GM10248 (cell line): Measurements from ENCODE around the gene KRTAP10-4.

Experiments used
- CTCF ChIA-PET: fragments of 300-600 bp; sonication (Branson Sonifier 250); formaldehyde crosslinking; extraction: SDS; loops from one replicate; lab custom pipeline; 2021; ENCODE audit warnings: antibody characterized with exemption; lab: Yijun Ruan, JAX
- POLR2A ChIA-PET: fragments of 350-650 bp; sonication (Branson Sonifier 250); formaldehyde crosslinking; extraction: SDS; loops from one replicate; lab custom pipeline; 2020; ENCODE audit warnings: antibody characterized with exemption; lab: Yijun Ruan, JAX
- DNase-seq: peaks from one replicate; pipeline ENCODE4 v3.0.0; 2012; ENCODE audit errors: extremely low spot score
- TF ChIP-seq, protein P1 (sequence below): IDR thresholded peaks from 2 replicates; pipeline ENCODE4 v1.5.1; 2012; ENCODE audit warnings: mild to moderate bottlenecking, low read depth; ENCODE audit errors: extremely low read depth, missing control alignments, control extremely low read depth

The KRTAP10-4 gene

DNA sequence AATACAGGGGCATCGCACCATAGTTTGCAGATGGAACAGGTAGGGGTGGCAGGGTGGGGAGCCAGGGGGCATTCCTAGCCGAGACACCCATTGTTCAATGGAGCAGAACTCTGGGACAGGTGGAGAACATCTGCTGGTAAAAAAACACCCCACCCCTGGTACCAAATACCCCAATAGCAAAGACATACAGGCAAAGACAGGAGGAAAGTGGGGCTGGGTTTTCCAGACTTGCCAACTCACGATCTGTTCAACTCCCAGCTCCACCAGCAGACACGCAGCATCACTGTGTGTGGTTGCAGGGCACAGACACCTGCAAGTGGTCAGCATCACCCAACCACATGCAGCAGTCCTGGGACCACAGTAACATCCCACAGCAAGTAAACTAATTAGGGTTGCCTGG lies 38.0 kb downstream of the KRTAP10-4 start:
- CTCF ChIA-PET: no interaction called here
- TF ChIP-seq, protein P1, sequence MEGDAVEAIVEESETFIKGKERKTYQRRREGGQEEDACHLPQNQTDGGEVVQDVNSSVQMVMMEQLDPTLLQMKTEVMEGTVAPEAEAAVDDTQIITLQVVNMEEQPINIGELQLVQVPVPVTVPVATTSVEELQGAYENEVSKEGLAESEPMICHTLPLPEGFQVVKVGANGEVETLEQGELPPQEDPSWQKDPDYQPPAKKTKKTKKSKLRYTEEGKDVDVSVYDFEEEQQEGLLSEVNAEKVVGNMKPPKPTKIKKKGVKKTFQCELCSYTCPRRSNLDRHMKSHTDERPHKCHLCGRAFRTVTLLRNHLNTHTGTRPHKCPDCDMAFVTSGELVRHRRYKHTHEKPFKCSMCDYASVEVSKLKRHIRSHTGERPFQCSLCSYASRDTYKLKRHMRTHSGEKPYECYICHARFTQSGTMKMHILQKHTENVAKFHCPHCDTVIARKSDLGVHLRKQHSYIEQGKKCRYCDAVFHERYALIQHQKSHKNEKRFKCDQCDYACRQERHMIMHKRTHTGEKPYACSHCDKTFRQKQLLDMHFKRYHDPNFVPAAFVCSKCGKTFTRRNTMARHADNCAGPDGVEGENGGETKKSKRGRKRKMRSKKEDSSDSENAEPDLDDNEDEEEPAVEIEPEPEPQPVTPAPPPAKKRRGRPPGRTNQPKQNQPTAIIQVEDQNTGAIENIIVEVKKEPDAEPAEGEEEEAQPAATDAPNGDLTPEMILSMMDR: no peak
- POLR2A ChIA-PET: no interaction called here
- DNase-seq: no peak

DNA sequence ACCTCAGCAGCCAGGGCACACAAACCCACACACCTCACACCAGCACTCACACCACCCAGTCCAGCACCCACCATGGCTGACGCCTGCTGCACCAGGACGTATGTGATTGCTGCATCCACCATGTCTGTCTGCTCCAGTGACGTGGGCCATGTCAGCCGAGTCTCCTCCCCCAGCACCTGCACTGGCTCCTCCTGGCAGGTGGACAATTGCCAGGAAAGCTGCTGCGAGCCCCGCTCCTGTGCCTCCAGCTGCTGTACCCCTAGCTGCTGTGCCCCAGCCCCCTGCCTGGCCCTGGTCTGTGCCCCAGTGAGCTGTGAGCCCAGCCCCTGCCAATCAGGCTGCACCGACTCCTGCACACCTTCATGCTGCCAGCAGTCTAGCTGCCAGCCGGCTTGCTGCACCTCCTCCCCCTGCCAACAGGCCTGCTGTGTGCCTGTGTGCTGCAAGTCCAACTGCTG lies 38.5 kb downstream of the KRTAP10-4 start, which contains the start of gene KRTAP10-8:
Gene KRTAP10-8, plus strand, starts transcription at position 51 of the 458 bp plus-strand sequence. Its CDS starts 22 bp downstream, at position 73.
- DNase-seq: no peak
- POLR2A ChIA-PET: no interaction called here
- TF ChIP-seq, protein P1: no peak
- CTCF ChIA-PET: no interaction called here

DNA sequence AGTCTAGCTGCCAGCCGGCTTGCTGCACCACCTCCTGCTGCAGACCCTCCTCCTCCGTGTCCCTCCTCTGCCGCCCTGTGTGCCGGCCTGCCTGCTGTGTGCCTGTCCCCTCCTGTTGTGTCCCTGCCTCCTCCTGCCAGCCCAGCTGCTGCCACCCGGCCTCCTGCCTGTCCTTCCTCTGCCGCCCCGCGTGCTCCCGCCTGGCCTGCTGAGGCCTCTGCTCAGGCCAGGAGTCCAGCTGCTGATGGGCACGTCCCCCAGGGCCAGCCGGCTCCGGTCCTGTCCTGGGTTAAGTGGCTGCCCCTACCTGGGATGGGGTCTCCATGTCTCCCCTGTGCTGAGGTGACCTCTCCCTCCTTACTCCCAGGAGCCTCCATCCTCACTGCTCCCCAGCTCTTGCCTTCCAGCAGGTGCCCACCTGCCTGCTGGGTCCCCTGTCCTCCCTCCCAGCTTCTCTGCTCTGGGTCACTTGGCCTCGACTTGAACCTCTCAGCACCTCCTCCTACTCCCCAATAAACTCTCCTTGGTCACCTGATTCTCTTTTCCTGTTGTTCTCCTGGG lies 39.2 kb downstream of the KRTAP10-4 start:
- ChIA-PET CTCF (no interaction called here), POLR2A (no interaction called here)
- no peak for DNase-seq
- TF ChIP-seq, protein P1: no peak

DNA sequence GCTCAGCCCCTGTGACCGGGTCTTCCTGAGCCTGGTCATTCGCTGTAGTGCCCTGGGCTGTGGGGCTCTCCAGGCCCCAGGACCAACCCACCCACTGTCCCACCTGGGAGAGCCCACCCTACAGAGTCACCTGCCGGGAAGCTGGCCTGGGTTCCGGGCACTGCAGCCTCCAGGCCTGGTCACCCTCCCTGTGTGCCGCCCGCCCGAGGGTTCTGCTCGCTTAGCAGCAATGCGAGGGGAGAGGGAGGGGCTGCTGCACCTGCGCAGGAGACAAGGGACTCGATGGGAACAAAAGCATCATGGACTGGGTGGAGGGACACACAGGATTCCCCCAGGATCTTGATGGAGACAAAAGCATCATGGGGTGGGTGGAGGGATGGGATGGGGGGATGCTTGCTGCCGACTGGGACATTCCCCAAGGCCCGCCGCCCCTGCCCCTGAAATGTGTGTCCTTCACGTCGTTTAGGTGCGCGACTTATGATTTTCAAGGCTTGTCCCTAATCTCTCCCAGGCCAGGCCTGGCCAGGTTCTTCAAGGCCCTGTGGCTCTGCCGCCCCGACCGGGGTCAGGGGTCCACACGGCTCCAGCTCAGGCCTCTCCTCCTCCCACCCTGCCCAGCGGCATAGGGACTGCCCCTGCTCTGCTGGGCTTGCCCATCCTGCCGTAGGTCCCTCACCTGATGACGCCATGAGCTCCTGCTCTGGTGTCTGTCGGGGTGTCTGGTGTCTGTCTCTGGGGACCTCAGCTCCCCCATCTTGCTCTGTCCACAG lies 40.0 kb downstream of the KRTAP10-4 start:
- CTCF ChIA-PET: no interaction called here
- POLR2A ChIA-PET: no interaction called here
- TF ChIP-seq, protein P1: no peak
- no peak for DNase-seq

DNA sequence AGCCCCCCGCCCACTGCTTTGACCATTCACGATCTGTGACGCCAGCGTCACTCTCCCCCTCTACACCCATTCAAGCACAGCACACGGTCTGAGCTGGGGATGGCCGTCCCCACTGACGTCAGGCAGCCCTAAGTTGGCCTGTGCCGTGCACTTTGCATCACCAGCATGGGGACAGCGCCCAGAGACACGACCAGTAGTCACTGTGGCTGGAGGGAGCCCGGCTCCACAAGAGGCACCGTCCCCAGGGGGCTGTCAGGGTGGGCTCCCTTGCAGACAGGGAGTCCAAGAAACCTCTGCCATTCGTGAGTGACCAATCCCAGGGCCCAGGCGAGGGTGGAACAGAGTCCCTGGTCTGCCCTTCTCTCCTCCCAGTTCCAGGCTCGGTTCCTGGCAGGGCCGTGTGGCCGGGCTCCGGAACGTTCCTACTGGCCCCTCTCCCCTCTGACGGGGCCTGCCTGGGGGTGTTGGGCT lies 40.7 kb downstream of the KRTAP10-4 start:
- DNase-seq: no peak
- POLR2A ChIA-PET: no interaction called here
- CTCF ChIA-PET: no interaction called here
- TF ChIP-seq, protein P1: no peak

DNA sequence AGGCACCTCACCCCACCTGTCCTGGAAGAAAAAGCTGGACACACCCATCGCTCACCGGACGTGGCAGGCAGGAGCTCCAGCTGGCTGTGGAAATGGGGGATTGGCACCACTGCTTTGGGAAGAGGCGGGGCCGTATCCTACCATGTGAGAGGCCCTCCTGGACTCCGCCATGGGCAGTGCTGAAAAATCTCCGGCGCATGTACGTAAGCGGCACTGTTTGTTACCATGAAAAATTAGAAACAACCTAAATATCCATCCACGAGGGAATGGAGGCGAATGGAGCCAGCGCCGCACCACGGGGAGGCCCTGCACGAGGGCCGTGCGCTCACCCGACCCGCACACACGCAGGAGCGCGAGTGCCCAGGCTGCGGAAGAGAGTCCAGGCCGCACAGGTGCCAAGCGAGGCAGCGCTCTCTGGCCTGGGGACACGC lies 41.4 kb downstream of the KRTAP10-4 start:
- DNase-seq: no peak
- TF ChIP-seq, protein P1: no peak
- POLR2A ChIA-PET: no interaction called here
- CTCF ChIA-PET: no interaction called here
